Measurements from ENCODE around the gene ENTREP1. TPM values are rescaled to one million over a fixed set of nuclear protein-coding genes. Genes with fewer than 3 reads are reported as not detected.

Gene ENTREP1
- polyA plus RNA-seq, 1 of the 3 experiments (the other 2 are of a cell fraction): not detected

DNA sequence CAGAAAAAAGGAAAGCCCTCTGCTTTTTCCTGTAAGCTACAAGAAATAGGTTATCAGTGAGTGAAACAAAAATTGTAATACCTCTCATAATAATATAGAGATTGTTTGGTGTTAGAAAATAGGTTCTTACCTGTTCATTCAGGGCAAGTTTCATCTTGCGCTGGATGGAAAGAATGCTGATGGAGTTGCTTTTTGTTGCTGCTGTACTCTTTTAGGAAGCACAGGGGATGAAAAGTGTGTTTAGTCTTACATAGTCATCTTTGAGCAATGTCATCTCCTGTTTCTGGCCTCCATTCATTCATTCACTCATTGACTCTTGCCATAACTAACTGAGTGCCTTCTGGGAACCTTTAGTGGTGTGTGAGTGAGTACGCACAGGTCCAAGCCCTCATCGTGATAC is 6.4 kb downstream of the ENTREP1 start:
- H3K36me3 ChIP-seq (replicated peaks in 1 of 2; ENCODE audit: control insufficient read depth in 1 of 2, insufficient read depth in 2 of 2, low read length in 1 of 2): no peaks in the 10 kb centered on the region
- peaks cover 51% of the 10 kb centered on the region; the same call in 1 of the 2 replicates for H3K27me3 ChIP-seq (ENCODE audit: insufficient read depth)
- POLR2A ChIA-PET: no interaction called here
- no peaks in the 10 kb centered on the region for H3K9me2 ChIP-seq
- no peaks in the 10 kb centered on the region for H3K4me1 ChIP-seq (ENCODE audit: control insufficient read depth in 1 of 2, insufficient read depth in 2 of 2, low read depth in 1 of 2, low read length in 1 of 2)
- no peak overlapping the region for H3K4me2 ChIP-seq
- DNase-seq: no peak
- H2AFZ ChIP-seq (ENCODE audit: low read depth): no peak overlapping the region
- no peaks in the 10 kb centered on the region for H3K9me3 ChIP-seq
- 88% methylated on average over 3 of the region's 3 CpGs for WGBS (ENCODE audit: low lambda C conversion rate)
- H3K27ac ChIP-seq (ENCODE audit: low read depth in 2 of 2, low read length in 1 of 2): no peak overlapping the region
- CTCF ChIA-PET: no interaction called here
- H4K20me1 ChIP-seq (ENCODE audit: insufficient read depth): no peaks in the 10 kb centered on the region
- no peak for TF ChIP-seq YY1 (IDR thresholded peaks at IDR 0.05; ENCODE audit: low read depth)
- TF ChIP-seq, protein P1, sequence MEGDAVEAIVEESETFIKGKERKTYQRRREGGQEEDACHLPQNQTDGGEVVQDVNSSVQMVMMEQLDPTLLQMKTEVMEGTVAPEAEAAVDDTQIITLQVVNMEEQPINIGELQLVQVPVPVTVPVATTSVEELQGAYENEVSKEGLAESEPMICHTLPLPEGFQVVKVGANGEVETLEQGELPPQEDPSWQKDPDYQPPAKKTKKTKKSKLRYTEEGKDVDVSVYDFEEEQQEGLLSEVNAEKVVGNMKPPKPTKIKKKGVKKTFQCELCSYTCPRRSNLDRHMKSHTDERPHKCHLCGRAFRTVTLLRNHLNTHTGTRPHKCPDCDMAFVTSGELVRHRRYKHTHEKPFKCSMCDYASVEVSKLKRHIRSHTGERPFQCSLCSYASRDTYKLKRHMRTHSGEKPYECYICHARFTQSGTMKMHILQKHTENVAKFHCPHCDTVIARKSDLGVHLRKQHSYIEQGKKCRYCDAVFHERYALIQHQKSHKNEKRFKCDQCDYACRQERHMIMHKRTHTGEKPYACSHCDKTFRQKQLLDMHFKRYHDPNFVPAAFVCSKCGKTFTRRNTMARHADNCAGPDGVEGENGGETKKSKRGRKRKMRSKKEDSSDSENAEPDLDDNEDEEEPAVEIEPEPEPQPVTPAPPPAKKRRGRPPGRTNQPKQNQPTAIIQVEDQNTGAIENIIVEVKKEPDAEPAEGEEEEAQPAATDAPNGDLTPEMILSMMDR (IDR thresholded peaks at IDR 0.05): no peak
- no peak for TF ChIP-seq ELF1 (IDR thresholded peaks at IDR 0.05)
- no peak for TF ChIP-seq CHD2 (IDR thresholded peaks at IDR 0.05; ENCODE audit: low read length, partially characterized antibody)
- no peak for TF ChIP-seq GATA2 (CRISPR knock-in tag; IDR thresholded peaks at IDR 0.05)
- TF ChIP-seq TCF12 (IDR thresholded peaks at IDR 0.05): no peak
- no peak for TF ChIP-seq TAF1 (IDR thresholded peaks at IDR 0.05; ENCODE audit: borderline replicate concordance, low read depth, low read length)
- no peak for TF ChIP-seq EP300 (IDR thresholded peaks at IDR 0.05; ENCODE audit: borderline replicate concordance in 1 of 2, low read depth in 1 of 2, low read length in 1 of 2)
- TF ChIP-seq, protein P2, sequence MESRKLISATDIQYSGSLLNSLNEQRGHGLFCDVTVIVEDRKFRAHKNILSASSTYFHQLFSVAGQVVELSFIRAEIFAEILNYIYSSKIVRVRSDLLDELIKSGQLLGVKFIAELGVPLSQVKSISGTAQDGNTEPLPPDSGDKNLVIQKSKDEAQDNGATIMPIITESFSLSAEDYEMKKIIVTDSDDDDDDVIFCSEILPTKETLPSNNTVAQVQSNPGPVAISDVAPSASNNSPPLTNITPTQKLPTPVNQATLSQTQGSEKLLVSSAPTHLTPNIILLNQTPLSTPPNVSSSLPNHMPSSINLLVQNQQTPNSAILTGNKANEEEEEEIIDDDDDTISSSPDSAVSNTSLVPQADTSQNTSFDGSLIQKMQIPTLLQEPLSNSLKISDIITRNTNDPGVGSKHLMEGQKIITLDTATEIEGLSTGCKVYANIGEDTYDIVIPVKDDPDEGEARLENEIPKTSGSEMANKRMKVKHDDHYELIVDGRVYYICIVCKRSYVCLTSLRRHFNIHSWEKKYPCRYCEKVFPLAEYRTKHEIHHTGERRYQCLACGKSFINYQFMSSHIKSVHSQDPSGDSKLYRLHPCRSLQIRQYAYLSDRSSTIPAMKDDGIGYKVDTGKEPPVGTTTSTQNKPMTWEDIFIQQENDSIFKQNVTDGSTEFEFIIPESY (IDR thresholded peaks at IDR 0.05; ENCODE audit: borderline replicate concordance, low read depth): no peak
- TF ChIP-seq, protein P3, sequence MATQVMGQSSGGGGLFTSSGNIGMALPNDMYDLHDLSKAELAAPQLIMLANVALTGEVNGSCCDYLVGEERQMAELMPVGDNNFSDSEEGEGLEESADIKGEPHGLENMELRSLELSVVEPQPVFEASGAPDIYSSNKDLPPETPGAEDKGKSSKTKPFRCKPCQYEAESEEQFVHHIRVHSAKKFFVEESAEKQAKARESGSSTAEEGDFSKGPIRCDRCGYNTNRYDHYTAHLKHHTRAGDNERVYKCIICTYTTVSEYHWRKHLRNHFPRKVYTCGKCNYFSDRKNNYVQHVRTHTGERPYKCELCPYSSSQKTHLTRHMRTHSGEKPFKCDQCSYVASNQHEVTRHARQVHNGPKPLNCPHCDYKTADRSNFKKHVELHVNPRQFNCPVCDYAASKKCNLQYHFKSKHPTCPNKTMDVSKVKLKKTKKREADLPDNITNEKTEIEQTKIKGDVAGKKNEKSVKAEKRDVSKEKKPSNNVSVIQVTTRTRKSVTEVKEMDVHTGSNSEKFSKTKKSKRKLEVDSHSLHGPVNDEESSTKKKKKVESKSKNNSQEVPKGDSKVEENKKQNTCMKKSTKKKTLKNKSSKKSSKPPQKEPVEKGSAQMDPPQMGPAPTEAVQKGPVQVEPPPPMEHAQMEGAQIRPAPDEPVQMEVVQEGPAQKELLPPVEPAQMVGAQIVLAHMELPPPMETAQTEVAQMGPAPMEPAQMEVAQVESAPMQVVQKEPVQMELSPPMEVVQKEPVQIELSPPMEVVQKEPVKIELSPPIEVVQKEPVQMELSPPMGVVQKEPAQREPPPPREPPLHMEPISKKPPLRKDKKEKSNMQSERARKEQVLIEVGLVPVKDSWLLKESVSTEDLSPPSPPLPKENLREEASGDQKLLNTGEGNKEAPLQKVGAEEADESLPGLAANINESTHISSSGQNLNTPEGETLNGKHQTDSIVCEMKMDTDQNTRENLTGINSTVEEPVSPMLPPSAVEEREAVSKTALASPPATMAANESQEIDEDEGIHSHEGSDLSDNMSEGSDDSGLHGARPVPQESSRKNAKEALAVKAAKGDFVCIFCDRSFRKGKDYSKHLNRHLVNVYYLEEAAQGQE (IDR thresholded peaks at IDR 0.05; ENCODE audit: low read depth, low read length): no peak
- TF ChIP-seq RAD21 (IDR thresholded peaks at IDR 0.05; ENCODE audit: low read length): no peak
- no peak for TF ChIP-seq MXI1 (IDR thresholded peaks at IDR 0.05; ENCODE audit: low read depth, low read length)
- no peak for TF ChIP-seq EZH2phosphoT487 (IDR thresholded peaks at IDR 0.05; ENCODE audit: borderline replicate concordance, low read depth)
- TF ChIP-seq MEF2A (IDR thresholded peaks at IDR 0.05; ENCODE audit: borderline replicate concordance, low read depth): no peak
- no peak overlapping the region for H3K9ac ChIP-seq
- H3K79me2 ChIP-seq (ENCODE audit: insufficient read depth): no peaks in the 10 kb centered on the region
- no peak overlapping the region for H3K4me3 ChIP-seq (ENCODE audit: low read depth in 2 of 2, low read length in 1 of 2)
- H3F3A ChIP-seq (replicated peaks; ENCODE audit: insufficient read depth): no peaks in the 10 kb centered on the region
